HG03442 (cell line): Measurements from ENCODE around the gene QARS1.

Source experiments
- ATAC-seq: cut with Tn5 transposase; IDR thresholded peaks from one replicate; pipeline ENCODE4 v1.9.1; 2021; ENCODE audit warnings: mild to moderate bottlenecking, moderate library complexity; ENCODE audit not compliant: unreplicated experiment

The QARS1 gene

DNA sequence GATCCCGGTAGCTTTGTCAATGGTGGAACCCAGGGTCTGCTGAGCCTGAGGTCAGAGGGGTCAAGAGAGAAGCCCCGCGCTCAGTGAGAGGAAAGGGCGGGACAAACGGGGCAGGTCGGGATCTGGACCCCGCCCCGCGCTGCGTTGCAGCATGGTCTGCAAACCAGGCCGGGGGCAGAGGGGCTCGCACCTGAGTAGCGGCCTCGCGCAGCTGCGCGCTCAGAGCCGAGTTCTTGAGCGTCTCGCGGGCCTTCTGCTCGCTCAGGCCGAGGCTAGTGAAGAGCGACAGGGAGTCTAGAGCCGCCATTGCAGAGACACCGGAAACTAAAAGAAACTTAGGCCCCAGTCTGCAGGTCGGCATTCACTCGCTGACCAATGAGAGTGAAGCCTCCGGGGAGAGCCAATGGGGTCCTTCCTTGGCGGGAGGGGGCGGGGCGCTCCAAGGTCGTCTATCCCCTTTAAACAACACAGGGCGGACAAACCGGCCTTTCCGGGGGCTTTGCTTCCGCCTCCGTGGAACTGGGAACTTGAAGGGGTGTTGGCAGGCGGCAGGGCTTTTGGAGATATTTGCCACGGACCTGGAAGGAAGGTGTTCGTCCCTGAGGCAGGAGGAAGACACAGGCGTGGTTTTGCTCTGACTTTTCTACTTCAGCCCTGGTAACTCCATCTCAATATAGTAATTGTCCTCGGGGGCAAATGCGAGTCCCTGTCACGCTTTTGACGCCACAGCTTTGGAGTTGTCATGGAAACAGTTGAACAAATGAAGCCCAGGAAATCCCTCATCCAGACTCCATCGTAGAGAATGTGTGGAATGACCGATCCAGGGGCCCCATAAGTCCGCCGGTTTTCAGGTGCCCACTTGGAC lies at the start of gene QARS1:
TSS of gene QARS1 (minus strand) at position 331 of the 865 bp plus-strand sequence. CDS start at position 307, 24 bp downstream.
- peak; percentile 90 for ATAC-seq

DNA sequence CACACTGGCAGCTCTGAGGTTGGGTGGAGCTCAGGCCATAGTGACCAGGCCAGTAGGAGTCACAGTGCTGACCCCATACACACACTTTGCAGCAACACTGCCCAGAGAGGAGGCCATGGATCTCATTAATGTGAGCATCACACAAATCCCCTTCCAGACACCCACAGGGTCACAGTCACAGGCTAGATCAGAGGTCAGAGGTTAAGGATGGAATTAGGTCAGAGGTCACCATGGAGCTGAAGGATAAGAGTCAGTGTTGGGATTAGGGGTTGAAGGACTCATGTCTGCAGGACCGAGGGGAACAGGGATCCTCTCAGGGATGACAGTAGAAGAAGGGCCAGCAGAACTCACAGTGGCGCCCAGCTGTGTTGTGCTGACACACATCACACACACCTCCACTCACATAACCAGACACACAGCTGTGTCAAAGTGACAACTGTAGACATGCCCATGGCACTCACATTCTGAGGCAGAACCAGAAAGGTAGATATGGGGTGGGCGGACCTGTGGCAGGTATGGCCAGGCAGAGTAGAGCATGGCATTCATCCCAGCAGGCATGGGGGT lies 48.9 kb upstream of the QARS1 start:
- ATAC-seq: no peak

DNA sequence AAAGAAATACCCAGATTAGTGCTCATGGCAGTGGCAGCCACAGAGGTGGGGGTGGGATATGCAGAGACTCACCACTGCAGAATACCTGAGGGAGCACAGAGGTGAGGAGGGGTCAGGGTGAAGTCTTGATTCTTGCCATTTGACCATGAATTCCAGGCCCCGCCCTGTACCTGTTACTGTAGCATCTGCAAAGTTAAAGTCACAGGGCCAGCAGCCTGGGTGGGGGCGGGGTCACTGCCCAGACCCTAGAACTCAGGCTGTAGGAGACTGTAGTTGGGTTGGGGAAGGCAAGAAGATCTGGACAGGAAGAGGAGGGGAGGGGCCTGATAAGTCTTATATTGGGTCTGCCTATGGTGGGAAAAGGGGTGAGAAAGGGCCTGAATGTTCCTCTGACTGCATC lies 47.1 kb upstream of the QARS1 start:
- no peak for ATAC-seq

DNA sequence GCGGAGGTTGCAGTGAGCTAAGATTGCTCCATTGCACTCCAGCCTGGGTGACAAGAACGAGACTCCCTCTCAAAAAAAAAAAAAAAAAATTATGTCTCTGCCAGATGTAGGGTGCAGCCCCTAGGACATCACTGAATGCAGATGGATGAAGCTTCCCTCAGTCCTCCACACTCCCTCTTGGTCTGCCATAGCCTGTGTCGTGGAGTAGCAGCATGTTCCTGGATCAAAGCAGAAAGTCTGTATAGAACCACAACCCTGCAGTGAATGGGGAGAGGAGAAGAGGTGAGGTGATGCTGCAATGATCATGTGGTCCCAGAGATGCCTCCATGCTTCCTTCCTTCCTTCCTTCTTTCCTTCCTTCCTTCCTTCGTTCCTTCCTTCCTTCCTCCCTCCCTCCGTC lies 43.6 kb upstream of the QARS1 start:
- ATAC-seq: no peak

DNA sequence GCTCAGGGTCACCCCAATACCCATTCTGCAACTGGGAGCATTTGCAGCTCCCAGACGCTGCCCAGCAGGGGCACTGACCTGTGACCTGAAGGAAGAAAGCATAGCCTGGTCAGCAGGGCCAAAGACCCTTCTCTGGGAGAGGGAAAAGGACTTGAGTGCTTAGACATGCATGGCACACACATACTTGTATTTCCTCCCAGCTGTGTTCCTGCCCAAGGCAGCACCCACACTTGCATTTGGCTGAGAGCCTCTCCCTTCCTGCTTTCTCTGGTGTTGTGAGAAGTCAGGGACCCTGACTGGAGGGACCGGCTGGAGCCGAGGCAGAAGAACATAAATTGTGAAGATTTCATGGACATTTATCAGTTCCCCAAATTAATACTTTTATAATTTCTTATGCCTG lies 35.5 kb upstream of the QARS1 start:
- no peak for ATAC-seq

DNA sequence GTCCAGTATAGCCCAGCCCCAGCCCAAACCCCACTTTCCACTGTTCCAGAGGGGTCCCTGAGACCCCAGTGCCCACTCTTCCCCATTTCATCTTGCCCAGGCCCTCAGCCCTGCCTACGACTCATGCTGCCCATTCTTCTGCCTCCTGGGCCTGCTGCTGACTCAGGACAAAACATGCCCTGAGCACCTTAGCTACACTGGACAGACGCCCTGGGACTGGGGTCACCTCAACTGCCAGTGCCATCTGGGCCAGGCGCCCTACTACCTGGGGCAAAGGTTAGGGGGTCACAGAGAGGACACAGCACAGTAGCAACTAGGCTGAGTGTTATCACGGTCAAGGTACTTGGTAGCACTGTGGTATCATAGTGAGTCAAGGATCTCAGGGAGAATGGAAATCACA lies 30.9 kb upstream of the QARS1 start:
- no peak for ATAC-seq

DNA sequence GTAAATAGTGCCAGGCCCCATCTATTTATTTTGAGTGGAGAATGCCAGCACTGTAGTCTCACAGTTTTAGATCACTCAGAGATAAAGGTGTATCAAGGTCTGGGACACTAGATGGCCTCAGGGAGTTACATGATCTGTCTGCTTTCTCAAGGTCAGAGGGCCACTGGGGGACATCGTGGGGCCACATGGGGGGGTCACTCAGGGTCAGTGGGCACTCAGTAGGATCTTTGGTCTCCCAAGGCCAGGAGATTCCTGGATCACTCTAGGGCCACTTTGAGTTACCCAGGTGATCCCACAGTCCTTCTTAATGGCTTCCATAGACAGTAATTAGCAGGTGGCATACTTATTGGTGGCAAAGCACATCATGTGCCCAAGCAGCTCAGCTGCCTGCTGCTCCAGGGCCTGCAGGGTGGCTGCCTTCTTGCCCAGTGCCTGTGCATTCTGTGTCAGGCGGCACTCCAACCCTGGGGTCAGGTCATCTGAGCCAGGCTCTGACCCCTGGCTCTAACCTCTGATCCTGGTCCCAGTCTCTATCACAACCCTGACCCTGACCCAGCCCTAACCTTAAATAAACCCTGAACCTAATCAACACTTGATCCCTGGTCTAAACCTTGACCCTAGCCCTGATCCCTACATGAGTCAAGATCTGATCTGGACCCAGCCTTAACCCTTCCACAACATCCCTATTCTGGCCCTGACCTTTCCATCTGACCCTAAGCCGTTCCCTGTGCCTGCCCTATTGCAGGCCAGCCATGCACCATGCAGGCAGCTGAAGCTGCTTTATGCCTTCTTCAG lies 30.1 kb upstream of the QARS1 start:
- no peak for ATAC-seq

DNA sequence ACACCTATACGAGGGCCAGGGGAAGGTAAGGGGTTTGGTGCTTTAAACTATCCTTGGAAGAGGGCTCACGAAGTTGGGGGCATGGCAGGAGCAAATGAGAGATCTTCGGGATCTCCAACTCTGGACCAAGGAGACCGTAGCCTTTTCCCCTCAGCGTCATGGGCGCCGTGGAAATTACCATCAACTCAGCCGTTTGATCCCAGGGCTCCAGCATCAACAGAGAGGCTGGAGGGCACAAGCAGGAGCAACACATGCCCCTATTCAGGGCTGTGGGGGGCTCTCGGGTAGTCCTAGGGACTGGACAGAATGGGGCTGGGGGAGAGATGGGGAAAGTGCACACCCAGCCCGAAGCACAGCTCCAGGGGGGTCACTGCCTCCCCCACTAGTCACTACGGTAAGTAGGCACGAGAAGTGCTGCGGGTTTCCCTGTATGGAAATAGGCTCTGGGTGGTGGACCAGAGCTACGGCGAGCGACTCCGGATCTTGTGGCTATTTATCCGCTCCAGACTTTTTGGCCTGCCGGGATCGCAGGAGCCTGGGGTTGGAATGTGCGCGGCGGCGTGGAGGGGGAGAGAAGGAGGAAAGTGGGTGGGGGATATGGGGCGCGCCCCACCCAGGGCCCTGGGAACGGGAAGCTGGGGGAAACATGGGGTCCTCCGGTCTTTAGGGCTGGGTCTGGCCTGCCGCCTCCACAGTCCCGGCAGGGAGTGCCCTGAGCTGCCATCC lies 28.8 kb upstream of the QARS1 start:
- no peak for ATAC-seq

DNA sequence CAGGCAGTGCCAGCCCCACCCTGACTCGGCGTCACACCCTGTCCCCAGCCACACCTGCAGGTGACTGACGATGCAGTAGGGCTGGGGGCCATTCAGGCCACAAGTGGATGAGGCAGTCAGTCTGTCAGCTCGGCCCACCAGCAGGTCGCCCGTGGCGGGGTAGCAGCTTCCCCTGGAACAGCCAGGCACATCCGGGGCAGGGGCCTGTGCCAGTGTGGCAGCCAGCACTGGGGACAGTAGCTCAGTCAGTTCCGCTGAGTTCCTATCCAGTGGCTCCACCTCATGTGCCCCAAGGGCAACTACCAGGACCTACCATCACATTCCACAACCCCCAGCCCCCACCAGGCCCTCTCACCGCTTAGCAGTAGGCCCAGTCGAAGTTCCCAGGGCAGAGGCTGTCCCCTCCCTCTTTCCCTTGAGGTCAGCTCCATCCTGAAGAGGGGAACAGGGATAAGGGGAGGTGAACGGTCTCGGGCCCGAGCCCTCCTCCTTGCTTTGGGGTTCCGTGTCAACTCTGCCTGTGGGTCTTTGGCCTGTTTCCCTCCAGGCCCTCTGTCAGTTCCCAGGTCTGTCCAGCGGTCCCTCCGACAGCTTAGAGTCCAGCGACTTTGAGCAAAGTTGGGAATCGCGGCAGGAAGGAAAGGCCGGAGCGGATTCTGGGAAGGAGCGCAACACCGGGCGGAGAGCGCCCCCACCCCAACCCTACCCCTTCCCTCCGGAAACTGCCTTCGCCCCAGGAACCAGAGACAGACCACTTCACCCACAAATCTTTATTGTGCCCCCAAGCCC lies 28.1 kb upstream of the QARS1 start, which contains the start of gene LAMB2:
TSS of gene LAMB2 (minus strand) at position 614 of the 789 bp plus-strand sequence. CDS start at position 431, 183 bp downstream.
- ATAC-seq: no peak

DNA sequence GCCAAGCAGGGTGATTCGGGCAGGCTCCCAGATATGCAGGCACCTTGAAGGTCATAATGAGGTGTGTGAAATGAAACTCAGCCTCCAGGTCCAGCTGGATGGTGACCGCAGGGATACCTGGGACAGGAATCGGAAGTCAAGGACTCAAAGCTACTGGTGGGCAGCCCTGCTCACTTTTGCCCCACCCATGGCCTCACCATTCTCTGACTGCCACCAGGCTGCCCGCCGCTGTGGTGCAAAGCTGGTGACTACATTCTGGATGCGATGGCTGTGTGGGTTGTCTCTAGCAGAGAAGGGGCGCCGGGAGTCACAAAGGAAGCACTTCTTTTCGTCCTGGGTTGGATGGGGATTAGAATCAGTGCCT lies 27.5 kb upstream of the QARS1 start:
- no peak for ATAC-seq

DNA sequence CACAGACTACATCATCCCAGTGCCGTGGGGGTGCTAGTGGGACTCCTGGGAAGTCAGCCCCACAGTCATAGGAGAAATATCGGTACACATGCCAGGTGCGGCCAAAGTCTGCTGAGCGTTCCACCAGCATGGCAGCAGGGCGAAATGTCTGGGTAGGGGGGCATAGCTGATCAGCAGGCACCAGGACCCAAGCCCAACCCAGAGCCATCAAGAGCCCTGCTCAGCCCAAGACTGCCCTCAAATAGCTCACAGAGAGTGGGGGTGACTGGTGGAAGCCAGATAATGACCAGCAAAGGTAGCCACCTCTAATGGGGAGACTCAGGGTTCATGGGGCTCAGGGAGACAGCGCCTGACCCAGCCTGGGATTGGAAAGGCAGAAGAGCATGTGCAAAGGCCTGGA lies 27.0 kb upstream of the QARS1 start:
- no peak for ATAC-seq

DNA sequence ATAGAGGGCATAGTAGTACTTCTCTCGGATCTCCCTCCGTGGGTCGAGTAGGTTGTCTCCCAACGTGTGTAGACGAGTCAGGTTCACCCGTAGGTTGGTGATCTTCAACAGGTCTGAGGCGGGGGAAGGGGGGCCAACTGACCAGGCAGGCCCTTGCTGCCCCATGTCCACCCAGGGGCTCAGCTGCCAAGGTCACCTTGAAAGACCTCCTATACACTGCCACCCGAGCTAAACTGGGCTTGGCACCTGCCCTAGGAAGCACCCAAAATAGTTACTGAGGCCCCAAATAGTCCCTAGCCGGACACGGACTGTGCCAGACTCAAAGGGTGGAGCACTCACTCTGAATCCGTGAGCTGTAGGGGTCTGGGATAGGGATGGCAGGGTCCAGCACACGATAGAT lies 26.5 kb upstream of the QARS1 start:
- ATAC-seq: no peak

DNA sequence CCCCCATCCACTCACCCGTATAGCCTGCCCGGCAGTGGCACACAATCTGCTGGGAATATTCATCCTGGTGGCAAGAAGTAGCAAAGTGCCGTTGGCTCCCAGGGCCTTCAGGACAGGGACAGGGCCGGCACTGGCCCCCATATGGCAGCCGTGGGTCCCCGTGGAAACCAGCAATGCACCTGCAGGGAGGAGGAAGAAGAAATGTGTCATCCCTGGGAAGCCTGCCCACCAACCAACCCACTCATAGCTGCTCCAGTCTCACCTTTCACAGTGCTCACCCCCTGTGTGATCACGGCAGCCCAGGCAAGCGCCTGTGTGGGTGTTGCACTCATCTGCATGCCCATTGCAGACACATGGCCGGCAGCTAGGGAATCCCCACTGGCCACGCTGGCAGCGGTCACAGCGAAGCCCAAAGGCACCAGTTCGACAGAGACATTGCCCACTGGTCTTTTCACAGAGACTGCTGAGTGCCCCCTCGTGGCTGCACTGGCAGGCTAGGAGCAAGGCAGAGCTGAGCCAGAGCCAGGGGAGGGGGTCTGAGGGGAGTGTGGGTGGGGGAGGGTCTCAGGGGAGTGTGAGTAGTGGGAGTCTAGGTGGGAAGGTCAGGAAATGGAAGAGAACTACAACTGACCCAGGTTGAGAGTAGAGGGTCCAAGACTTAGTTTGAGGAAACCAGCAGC lies 20.6 kb upstream of the QARS1 start:
- no peak for ATAC-seq

DNA sequence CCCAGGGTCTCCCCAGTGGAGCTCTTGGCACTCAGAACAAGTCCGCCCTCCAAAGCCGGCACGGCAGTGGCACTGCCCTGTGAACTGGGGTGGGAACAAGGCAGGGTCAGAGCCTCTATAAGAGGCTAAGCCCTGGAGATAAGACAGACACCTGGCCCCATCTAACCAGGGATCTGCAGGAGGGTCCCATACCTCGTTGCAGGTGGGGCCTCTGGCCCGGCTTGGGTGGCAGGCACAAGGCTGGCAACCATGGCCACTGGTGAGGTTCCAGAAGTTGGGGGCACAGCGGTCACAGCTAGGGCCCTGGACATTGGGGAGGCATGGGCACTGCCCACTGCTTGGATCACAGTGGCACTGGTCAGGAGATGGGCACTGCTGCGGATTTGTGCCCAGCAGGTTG lies 19.6 kb upstream of the QARS1 start:
- ATAC-seq: no peak

DNA sequence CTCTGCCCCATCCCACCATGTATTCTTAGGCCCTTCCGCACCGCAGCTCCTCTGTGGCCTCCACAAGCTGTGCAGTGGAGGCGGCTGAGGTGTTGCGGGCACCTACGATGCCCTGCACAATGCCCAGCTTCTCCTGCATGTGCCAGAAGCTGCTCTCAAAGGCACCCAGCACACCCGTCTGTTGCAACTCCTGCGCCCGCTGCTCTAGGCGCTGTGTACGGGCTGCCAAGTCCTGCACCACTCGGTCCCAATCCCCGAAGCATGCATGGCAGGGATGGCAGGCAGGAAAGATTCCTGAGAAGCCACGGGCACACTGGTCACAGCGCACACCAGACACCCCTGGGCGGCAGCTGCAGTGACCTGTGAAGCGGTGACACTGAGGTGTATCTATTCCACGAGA lies 19.1 kb upstream of the QARS1 start:
- no peak for ATAC-seq

DNA sequence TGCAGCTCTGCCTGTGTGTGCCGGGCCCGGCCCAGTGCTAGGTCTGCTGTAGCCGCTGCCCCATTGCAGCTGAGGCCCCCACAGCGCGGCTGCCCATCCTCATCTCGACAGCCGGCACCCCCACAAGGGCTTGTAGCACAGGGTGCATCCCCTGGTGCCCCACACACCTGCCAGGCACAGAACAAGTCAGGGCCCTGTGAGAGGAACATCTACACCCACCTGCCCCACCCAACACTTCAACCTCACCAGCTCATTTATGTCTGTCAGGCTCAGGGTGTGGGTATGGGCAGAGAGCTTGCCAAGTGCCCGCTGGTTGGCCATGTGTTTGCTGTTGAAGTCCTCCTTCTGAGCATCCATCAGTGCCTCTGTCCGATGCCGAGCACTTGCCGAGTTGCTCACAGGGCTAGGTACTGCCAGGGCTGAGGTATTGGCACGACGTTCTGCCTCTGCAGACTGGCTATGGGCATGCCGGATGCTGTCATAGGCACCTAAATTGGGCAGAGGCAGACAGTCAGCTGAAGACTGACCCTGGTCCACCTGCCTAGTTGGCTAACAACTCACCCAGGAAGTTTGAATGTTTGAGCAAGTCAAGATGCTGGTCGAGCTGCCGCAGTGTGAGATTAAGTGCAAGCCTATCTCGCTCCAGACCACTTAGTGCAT lies 18.5 kb upstream of the QARS1 start:
- no peak for ATAC-seq

DNA sequence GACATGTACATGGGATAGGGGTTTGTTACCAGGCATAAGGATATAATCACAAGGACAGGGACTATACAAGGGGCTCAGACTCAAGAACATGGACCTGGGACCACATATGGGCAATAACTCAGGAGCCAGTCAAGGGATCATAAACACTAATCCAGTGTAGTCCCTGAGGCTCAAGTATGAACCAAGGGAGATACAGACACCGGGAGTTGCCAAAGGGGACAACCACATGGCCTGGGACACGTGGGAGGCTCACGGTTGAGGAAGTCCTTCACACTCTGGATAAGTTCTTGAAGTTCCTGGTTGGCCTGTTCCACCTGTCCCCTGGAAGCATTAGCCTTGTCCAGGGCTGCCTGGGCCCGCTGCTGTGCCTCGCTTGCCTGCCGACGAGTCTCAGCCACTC lies 17.9 kb upstream of the QARS1 start:
- no peak for ATAC-seq

DNA sequence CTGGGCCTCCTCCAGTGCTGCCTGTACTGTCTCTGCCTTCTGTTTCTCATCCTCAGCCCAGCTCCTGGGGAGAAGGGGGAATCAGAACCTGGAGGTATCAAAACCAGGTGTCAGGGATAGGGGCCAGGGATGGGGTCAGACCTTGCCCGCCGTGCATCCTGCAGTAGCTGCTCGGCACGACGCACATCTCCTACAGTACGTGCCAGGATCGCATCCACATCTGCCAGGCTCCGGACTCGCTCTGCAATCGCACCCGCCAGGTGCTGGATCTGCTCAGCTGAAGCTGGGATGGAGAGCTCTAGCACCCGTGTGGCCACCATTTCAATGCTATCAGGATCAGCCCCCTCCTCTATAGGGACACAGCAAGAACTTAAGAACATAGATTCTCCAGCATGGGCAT lies 17.5 kb upstream of the QARS1 start:
- ATAC-seq: no peak

DNA sequence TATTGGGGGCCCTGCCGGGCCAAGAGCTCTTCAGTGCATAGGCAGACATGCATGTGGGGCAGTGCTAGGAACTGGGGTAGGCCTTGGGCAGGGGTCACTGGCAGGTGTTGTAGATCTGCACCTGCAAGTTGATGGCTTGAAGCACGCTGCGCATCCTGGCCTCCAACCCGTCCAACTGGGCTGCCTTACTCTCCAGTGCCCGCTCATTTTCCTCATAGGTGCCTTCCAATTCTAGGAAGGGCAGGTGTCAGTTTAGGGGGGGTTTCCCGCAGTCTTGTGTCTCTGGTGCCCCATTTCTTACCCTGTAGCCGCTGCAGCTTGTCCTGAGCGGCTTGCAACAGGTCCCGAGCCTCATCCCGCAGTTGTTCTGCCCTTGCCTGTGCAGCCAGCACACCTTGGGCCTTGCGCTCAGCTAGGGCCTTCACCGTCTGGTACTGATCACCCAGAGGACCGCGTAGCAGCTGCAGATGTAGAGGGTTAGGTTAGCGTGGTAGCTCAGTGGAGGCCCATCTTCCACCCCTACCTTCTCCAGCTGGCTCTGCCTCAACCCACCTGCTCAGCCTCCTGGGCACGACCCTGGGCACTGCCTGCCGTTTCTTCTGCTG lies 16.7 kb upstream of the QARS1 start:
- ATAC-seq: no peak
